ENCODE data around the gene PIK3CB.
"Not testable (repeated sequence)": the region's sequence is repeated elsewhere in the genome, so short reads cannot be mapped to it uniquely, and the experiment has no call there.

The PIK3CB gene

GRCh38 chr3:138740072-138740471 is 94.7 kb downstream of the PIK3CB start:
- no peak for DNase-seq (ENCODE audit: low read depth)
- H3K4me3 ChIP-seq (ENCODE audit: low read depth, low read length), result no peak overlapping the region

GRCh38 chr3:138732456-138732855 is 102.3 kb downstream of the PIK3CB start:
- DNase-seq (ENCODE audit: low read depth), result no peak
- H3K4me3 ChIP-seq (ENCODE audit: low read depth, low read length), result no peak overlapping the region
- no peak for TF ChIP-seq CTCF (conservative IDR thresholded peaks at IDR 0.05; ENCODE audit: low read depth, low read length)

More at GRCh38 chr3:138740072-138740471, 94.7 kb downstream of the PIK3CB start:
- TF ChIP-seq CTCF (conservative IDR thresholded peaks at IDR 0.05; ENCODE audit: low read depth, low read length), result no peak

- H3K4me3 ChIP-seq (ENCODE audit: low read depth, low read length), result no peak overlapping the region
- no peak for TF ChIP-seq CTCF (conservative IDR thresholded peaks at IDR 0.05; ENCODE audit: low read depth, low read length)
- DNase-seq (ENCODE audit: low read depth), result peak; percentile 67
These were observed 107.6 kb downstream of the PIK3CB start for GRCh38 chr3:138726946-138727730.

GRCh38 chr3:138726042-138726441 is 108.7 kb downstream of the PIK3CB start:
- not testable (repeated sequence) for H3K4me3 ChIP-seq (ENCODE audit: low read depth, low read length)
- peak; percentile 64 for DNase-seq (ENCODE audit: low read depth)

- TF ChIP-seq CTCF (conservative IDR thresholded peaks at IDR 0.05; ENCODE audit: low read depth, low read length), result no peak
- H3K4me3 ChIP-seq (ENCODE audit: low read depth, low read length), result no peak overlapping the region
- DNase-seq (ENCODE audit: low read depth), result no peak
These were observed 109.6 kb downstream of the PIK3CB start for GRCh38 chr3:138725116-138725515.

- no peak for TF ChIP-seq CTCF (conservative IDR thresholded peaks at IDR 0.05; ENCODE audit: low read depth, low read length)
- no peak for DNase-seq (ENCODE audit: low read depth)
- no peak overlapping the region for H3K4me3 ChIP-seq (ENCODE audit: low read depth, low read length)
These were observed 110.3 kb downstream of the PIK3CB start for GRCh38 chr3:138724443-138724842.

- TF ChIP-seq CTCF (conservative IDR thresholded peaks at IDR 0.05; ENCODE audit: low read depth, low read length), result no peak
- DNase-seq (ENCODE audit: low read depth), result no peak
- H3K4me3 ChIP-seq (ENCODE audit: low read depth, low read length), result no peak overlapping the region
These were observed 115.9 kb downstream of the PIK3CB start for GRCh38 chr3:138718849-138719248.
